ENCODE results near the gene ALKBH5. TPM values are rescaled to one million over a fixed set of nuclear protein-coding genes. Genes with fewer than 3 reads are reported as not detected.

The ALKBH5 gene
- total and polyA plus RNA-seq, 9 of the 15 experiments (the other 6 are each of a cell fraction or from before 2014, with no cell fraction given), result 11.4 to 70.0 (median 47.4) TPM

GRCh38 chr17:18182110-18182977 lies 1.3 kb upstream of the ALKBH5 start (continued):
- no peak for TF ChIP-seq NKRF (IDR thresholded peaks at IDR 0.05; ENCODE audit: borderline replicate concordance)
- no peak for TF ChIP-seq HMG20A (CRISPR knock-in tag; conservative IDR thresholded peaks at IDR 0.05)
- no peak for TF ChIP-seq ZNF584 (CRISPR knock-in tag; IDR thresholded peaks at IDR 0.05; ENCODE audit: low read depth)
- TF ChIP-seq RFX5 (IDR thresholded peaks at IDR 0.05; ENCODE audit: low read depth, low read length), result no peak
- TF ChIP-seq ZNF512 (tag; IDR thresholded peaks at IDR 0.05), result no peak
- no peak for TF ChIP-seq MCM2 (IDR thresholded peaks at IDR 0.05; ENCODE audit: low read depth)
- no peak for TF ChIP-seq ZNF583 (CRISPR knock-in tag; IDR thresholded peaks at IDR 0.05)
- TF ChIP-seq FOXJ2 (tag; IDR thresholded peaks at IDR 0.05), result 0 out of 2 replicates have a peak, but pooled peaks have one; percentile 9
- no peak for TF ChIP-seq ZNF431 (CRISPR knock-in tag; IDR thresholded peaks at IDR 0.05)
- TF ChIP-seq GABPB1 (CRISPR knock-in tag; IDR thresholded peaks at IDR 0.05), result no peak
- TF ChIP-seq NR2C1 (IDR thresholded peaks at IDR 0.05), result no peak
- 0 out of 2 replicates have a peak, but pooled peaks have one; percentile 28 for TF ChIP-seq NR2C1 (tag; IDR thresholded peaks at IDR 0.05)
- TF ChIP-seq NR2F6 (CRISPR knock-in tag; IDR thresholded peaks at IDR 0.05), result no peak
- no peak for TF ChIP-seq POU5F1 (IDR thresholded peaks at IDR 0.05; ENCODE audit: borderline replicate concordance, low read depth, low read length, partially characterized antibody)
- TF ChIP-seq ZKSCAN8 (CRISPR knock-in tag; IDR thresholded peaks at IDR 0.05), result no peak
- peak; percentile 33; the same call in 1 of the 2 replicates for TF ChIP-seq ZNF316 (IDR thresholded peaks at IDR 0.05)
- TF ChIP-seq ELK3 (CRISPR knock-in tag; IDR thresholded peaks at IDR 0.05), result no peak
- no peak for TF ChIP-seq HSF4 (CRISPR knock-in tag; IDR thresholded peaks at IDR 0.05; ENCODE audit: borderline replicate concordance)
- TF ChIP-seq HNRNPH1 (optimal IDR thresholded peaks at IDR 0.05; ENCODE audit: low read depth, low read length), result no peak
